DND-41 (cell line): ENCODE data around the gene PLCD3.

Experiments used
- ATAC-seq: fragments of 200-7000 bp; cut with Tn5 transposase; 3 replicates; pipeline ENCODE4 v1.9.1; 2021; ENCODE audit warnings: low read depth; ENCODE audit not compliant: insufficient read depth
- DNase-seq: peaks from one replicate; pipeline ENCODE4 v3.0.0-alpha.2; 2020
- H2AFZ ChIP-seq: 2 replicates; pipeline ENCODE4 v1.6.0; 2012; ENCODE audit warnings: low read depth, low read length
- H3K27ac ChIP-seq: 2 replicates; pipeline ENCODE4 v1.5.1; 2012; ENCODE audit warnings: low read length, inconsistent platforms
- H3K27me3 ChIP-seq: fragments of 200-600 bp; sonication (generic); 2 replicates; pipeline ENCODE4 v1.6.0; 2012; ENCODE audit warnings: low read length, mild to moderate bottlenecking, inconsistent platforms; ENCODE audit not compliant: insufficient read depth, poor library complexity
- H3K36me3 ChIP-seq: 2 replicates; pipeline ENCODE4 v1.5.1; 2012; ENCODE audit warnings: low read length, inconsistent platforms; ENCODE audit not compliant: insufficient read depth
- H3K4me1 ChIP-seq: 2 replicates; pipeline ENCODE4 v1.5.1; 2012; ENCODE audit warnings: mild to moderate bottlenecking, low read length; ENCODE audit not compliant: insufficient read depth
- H3K4me2 ChIP-seq: 2 replicates; pipeline ENCODE4 v1.6.0; 2012; ENCODE audit warnings: mild to moderate bottlenecking, moderate library complexity, low read length, inconsistent platforms; ENCODE audit not compliant: insufficient read depth
- H3K4me3 ChIP-seq, 2 experiments: fragments of 200-600 bp in 1 of 2; shearing (Covaris generic) in 1 of 2; 2 replicates each; pipeline ENCODE4 v1.5.1; 2012 to 2016; ENCODE audit warnings: inconsistent platforms in 2 of 2, low read length in 2 of 2, mild to moderate bottlenecking in 2 of 2, low read depth in 1 of 2, moderate library complexity in 1 of 2
- H3K79me2 ChIP-seq: 2 replicates; pipeline ENCODE4 v1.6.0; 2012; ENCODE audit warnings: low read length, inconsistent platforms; ENCODE audit not compliant: insufficient read depth
- H3K9ac ChIP-seq: 2 replicates; pipeline ENCODE4 v1.6.0; 2012; ENCODE audit warnings: low read depth, mild to moderate bottlenecking, inconsistent platforms, low read length, moderate library complexity
- H3K9me3 ChIP-seq: 2 replicates; pipeline ENCODE4 v1.5.1; 2012; ENCODE audit warnings: low read length, moderate library complexity, mild to moderate bottlenecking, inconsistent platforms; ENCODE audit not compliant: insufficient read depth, severe bottlenecking
- H4K20me1 ChIP-seq: 2 replicates; pipeline ENCODE4 v1.6.0; 2012; ENCODE audit warnings: low read length; ENCODE audit not compliant: insufficient read depth
- EZH2 ChIP-seq: IDR thresholded peaks from 3 replicates; pipeline ENCODE4 v1.6.1; 2012; ENCODE audit warnings: borderline replicate concordance, low read depth, mild to moderate bottlenecking, moderate library complexity, low read length, inconsistent platforms; ENCODE audit not compliant: severe bottlenecking
- TF ChIP-seq, protein P1 (sequence below): IDR thresholded peaks from 2 replicates; pipeline ENCODE4 v1.5.1; 2012; ENCODE audit warnings: borderline replicate concordance, low read length, moderate library complexity, mild to moderate bottlenecking; ENCODE audit not compliant: poor library complexity, severe bottlenecking; ENCODE audit errors: extremely low read depth

The PLCD3 gene

DNA sequence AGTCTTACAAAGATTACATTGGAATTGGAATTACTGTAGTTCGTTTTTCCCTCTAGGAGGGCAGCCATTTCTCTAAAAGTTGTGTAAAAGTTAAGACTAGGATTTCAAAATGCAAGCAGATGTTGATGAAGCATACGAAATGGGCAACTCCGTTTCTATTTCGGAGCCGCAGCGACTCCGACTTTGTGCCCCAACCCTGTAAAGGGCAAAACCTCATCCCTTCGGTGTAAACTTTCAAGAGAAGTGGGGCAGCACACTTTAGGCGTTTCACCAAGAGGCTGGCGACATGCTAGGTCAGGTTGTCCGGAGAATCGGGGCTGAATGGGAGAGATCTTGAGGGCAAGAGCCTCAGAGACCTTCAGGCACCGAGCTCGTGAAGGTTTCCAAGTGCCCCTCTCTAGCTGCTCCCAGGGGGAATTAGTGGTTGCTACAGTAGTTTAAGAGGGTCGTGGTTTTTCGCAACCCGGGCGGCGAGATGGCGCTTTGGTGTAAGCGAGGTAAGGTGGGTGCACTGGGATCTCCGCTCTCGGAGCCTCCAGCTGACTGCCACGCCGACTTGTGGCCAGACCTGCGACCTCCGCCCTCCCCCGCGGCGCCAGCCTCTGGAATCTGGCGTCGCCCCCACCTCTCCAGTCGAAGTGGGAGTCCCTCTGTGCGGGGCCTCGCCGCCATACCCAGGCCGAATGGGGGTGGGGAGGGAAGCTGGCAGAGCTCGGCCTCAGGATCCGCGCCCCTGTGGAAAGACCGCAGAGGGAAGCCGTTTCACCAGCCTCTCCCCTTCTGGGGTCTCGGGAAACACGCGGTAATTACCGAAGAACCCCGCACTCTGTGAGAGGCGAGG is 28.4 kb upstream of the PLCD3 start:
- peak overlapping the region; percentile 89 for H3K27ac ChIP-seq
- DNase-seq: peak; percentile 73
- TF ChIP-seq, protein P1, sequence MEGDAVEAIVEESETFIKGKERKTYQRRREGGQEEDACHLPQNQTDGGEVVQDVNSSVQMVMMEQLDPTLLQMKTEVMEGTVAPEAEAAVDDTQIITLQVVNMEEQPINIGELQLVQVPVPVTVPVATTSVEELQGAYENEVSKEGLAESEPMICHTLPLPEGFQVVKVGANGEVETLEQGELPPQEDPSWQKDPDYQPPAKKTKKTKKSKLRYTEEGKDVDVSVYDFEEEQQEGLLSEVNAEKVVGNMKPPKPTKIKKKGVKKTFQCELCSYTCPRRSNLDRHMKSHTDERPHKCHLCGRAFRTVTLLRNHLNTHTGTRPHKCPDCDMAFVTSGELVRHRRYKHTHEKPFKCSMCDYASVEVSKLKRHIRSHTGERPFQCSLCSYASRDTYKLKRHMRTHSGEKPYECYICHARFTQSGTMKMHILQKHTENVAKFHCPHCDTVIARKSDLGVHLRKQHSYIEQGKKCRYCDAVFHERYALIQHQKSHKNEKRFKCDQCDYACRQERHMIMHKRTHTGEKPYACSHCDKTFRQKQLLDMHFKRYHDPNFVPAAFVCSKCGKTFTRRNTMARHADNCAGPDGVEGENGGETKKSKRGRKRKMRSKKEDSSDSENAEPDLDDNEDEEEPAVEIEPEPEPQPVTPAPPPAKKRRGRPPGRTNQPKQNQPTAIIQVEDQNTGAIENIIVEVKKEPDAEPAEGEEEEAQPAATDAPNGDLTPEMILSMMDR: peak; percentile 45
- no peak for TF ChIP-seq EZH2

DNA sequence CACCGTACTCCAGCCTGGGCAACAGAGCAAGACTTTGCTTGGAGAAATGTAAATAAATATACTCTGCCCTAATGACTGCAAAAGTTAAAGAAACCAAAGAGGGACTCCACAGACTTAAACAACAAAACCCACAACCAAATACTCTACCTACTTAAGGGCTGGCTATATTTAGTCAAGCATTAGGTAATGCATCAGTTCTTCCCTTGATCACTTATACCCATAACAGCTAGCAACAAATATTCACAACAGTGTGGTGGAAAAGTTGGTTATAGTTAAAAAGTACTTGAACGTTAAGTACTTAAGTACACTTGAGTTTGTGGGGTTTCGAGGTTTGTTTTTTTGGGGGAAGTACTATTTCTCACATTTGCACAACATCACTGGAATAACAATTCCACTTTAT is 23.9 kb upstream of the PLCD3 start:
- no peak for TF ChIP-seq EZH2
- TF ChIP-seq, protein P1: no peak
- Histone ChIP-seq H3K4me3 (no peak overlapping the region), H3K27ac (no peak overlapping the region), H3K27me3 (no peaks in the 10 kb centered on the region), H2AFZ (no peak overlapping the region), H3K79me2 (peaks cover 64% of the 10 kb centered on the region), H3K9me3 (no peaks in the 10 kb centered on the region), H3K9ac (no peak overlapping the region), H4K20me1 (peaks cover 13% of the 10 kb centered on the region; the same call in 1 of the 2 replicates), H3K4me2 (no peak overlapping the region), H3K36me3 (peaks cover 5% of the 10 kb centered on the region; the same call in 1 of the 2 replicates), H3K4me1 (peaks cover 21% of the 10 kb centered on the region)
- no peak for DNase-seq
- no peak for ATAC-seq

More for the DNA sequence above, 28.4 kb upstream of the PLCD3 start:
- Histone ChIP-seq H3K9me3 (no peaks in the 10 kb centered on the region), H3K79me2 (peaks cover 54% of the 10 kb centered on the region), H3K27me3 (no peaks in the 10 kb centered on the region), H3K4me3 (peak overlapping the region; percentile 53 to 87; a peak in 3 of 4 replicates), H3K36me3 (peaks cover 5% of the 10 kb centered on the region; the same call in 1 of the 2 replicates), H3K4me2 (peak overlapping the region; percentile 77), H2AFZ (peak overlapping the region; percentile 40), H3K4me1 (peaks cover 29% of the 10 kb centered on the region), H4K20me1 (peaks cover 7% of the 10 kb centered on the region; the same call in 1 of the 2 replicates), H3K9ac (peak overlapping the region; percentile 91)
- peak; percentile 43 for ATAC-seq

DNA sequence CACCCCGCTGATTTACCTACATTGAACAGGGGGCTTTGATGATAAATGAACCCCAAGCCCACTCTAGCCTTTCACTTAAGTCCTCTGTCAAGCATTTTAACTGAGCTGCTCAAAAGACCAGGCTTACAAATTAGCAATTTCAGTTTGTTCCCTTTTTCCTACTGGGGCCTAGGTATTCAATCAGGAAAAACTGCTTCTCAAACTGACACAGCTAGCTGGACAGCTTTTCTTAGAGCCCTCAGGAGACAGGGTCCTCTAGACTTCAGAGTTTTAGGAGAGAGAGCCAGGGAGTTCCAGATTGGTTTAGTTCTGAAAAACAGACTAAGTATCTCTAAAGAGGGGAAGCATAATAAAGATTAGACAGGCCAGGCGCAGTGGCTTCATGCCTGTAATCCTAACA is 23.2 kb upstream of the PLCD3 start:
- peaks cover 64% of the 10 kb centered on the region for H3K79me2 ChIP-seq
- peaks cover 29% of the 10 kb centered on the region for H3K4me1 ChIP-seq
- TF ChIP-seq, protein P1: no peak
- TF ChIP-seq EZH2: no peak
- no peak overlapping the region for H2AFZ ChIP-seq
- H3K9me3 ChIP-seq: no peaks in the 10 kb centered on the region
- H3K9ac ChIP-seq: no peak overlapping the region
- DNase-seq (no peak), ATAC-seq (no peak)
- peaks cover 5% of the 10 kb centered on the region; the same call in 1 of the 2 replicates for H3K36me3 ChIP-seq
- peaks cover 13% of the 10 kb centered on the region; the same call in 1 of the 2 replicates for H4K20me1 ChIP-seq
- no peak overlapping the region for H3K27ac ChIP-seq
- no peaks in the 10 kb centered on the region for H3K27me3 ChIP-seq
- no peak overlapping the region for H3K4me2 ChIP-seq
- H3K4me3 ChIP-seq: no peak overlapping the region
